NCI-H146 treated with DMSO at 0.1 percent for 48 hours (cell line): ENCODE measurements around the gene PTAFR.
"Not testable (repeated sequence)": the region's sequence is repeated elsewhere in the genome, so short reads cannot be mapped to it uniquely, and the experiment has no call there.

Source experiments
- DNase-seq: peaks from one replicate; lab custom pipeline; 2025; ENCODE audit not compliant: unreplicated experiment; lab: John Stamatoyannopoulos, UW

The PTAFR gene

GRCh38 chr1:28145728-28146127 lies 30.8 kb downstream of the PTAFR start:
- no peak for DNase-seq

DNA sequence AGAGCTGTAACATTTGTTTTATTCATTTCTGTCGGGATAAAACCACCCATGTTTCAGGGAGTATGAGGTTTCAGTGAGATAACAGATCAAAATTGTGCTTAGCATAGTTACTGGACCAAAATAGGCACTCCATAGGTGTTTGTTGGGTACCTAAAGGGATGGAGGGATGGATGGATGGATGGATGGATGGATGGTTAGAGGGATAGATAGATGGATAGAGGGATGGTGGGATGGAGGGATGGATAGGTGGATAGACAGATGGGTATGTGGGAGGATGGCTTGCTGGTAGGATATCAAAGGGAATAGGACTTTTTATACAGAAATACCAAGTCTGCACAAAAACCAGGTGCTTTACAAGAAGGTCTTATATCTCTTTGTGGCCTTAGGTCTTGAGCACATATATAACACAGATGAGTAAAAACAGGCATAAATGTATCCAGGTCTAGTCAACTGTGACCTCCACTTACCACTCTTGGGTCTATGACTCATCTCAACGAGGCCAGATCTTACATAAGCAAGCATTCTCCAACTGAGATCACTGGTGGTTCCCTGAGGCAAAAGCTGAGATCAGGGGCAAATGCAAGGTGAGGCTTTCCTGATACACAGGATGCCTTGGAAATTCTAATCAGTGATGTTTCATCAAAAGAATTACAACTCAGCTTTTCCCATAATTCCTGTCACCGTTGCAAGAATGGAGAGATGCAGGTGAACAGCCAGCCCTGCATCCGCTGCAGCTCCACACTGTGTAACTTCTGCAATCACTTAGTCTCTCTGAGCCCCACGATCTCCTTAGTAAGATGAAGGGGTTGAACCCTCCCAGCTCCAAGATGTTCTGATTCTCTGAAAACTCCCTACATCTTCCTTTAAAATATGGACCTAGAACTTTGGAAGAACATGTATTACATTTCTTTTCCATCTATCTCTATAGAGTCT lies 32.0 kb downstream of the PTAFR start:
- no peak for DNase-seq

DNA sequence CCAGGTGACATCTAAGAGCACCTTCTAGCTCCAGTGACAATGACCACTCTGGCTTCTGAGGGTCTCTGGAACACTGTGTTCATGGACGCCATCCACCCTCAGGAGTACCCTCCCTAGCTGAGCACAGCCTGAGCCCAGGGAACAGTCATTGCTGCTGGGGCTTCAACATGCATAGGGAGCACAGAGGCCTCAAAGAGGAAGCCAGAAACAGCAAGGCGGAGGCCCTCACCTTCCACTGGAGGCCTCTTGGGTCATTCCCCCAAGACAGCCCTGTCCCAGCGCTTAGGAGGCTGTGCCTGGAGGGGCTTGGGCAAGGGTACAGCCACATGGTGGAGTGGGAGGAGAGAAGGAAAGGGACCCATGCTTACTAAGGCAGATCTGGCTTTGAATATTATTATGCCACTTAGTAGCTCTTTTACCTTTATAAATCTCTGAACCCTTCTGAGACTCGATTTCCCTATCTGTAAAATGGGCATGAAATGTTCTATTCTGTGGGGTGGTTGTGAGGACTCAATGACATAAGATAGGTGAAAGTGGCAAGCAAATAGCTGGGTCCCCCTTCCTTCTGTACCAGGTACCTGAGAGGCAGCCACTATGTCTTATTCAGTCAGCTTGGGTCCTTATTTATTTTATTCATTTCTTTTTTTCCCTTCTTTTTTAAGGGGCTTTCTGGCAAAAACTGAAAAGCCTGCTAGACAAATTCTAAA lies 32.8 kb downstream of the PTAFR start:
- DNase-seq, result no peak

GRCh38 chr1:28141685-28142084 lies 34.8 kb downstream of the PTAFR start:
- DNase-seq, result no peak

- not testable (repeated sequence) for DNase-seq
Measured at GRCh38 chr1:28139866-28140265, 36.6 kb downstream of the PTAFR start.

DNA sequence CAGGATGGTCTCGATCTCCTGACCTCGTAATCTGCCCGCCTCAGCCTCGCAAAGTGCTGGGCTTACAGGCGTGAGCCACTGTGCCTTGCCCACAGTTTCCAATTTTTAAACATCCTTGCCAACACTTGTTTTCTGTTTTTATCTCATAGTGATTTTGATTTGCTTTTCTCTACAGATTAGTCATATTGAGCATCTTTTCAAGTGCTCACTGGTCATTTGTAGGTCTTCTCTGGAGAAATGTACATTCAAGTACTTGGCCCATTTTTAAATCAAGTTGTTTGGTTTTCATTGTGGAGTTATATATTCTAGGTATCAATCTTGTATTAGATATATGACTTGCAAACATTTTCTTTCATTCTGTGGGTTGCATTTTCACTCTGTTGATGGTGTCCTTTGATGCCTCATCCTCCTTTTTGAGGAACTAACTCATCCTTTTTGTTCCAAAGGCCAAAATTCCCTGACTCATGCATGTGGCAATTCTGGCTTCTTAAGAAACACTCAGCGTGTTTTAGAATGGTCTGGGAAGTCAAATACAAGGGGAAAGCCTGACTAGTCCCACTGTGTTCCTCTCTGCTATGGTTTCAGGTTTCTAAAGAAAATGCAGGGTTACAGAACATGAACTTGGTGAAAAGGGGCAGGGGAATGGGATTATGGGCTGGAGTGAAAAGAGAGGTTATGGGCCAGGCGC lies 37.3 kb downstream of the PTAFR start:
- DNase-seq, result no peak

GRCh38 chr1:28136922-28137613 lies 39.4 kb downstream of the PTAFR start:
- no peak for DNase-seq

GRCh38 chr1:28136169-28136921 lies 40.1 kb downstream of the PTAFR start:
- no peak for DNase-seq

- DNase-seq, result no peak
Measured at GRCh38 chr1:28135371-28136168, 40.9 kb downstream of the PTAFR start.

DNA sequence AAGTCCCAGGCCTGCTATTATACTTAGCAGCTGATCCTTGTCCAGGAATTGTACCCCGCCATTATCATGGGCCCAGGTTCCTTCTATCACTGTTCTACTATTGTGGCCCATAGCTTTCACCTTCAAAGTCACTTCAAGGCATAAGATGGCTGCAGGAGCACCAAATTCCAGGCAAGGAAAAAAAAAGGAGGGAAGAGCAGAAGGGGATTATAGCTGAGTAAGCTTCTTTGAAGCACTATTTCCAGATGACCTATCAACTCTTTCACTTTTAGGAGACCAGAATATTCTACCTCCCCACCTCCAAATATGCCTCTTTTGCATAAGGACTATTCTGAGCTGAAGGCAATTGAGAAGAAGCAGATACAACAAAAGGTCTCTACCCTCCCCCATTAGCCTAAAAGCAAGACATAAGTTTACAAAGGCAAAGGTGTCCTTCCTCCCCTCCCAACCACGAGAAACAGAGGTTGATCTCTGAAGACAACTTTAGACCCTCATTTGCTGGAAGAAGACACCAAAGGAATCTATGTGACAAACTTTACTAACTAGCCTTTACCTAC lies 41.8 kb downstream of the PTAFR start:
- DNase-seq, result no peak

DNA sequence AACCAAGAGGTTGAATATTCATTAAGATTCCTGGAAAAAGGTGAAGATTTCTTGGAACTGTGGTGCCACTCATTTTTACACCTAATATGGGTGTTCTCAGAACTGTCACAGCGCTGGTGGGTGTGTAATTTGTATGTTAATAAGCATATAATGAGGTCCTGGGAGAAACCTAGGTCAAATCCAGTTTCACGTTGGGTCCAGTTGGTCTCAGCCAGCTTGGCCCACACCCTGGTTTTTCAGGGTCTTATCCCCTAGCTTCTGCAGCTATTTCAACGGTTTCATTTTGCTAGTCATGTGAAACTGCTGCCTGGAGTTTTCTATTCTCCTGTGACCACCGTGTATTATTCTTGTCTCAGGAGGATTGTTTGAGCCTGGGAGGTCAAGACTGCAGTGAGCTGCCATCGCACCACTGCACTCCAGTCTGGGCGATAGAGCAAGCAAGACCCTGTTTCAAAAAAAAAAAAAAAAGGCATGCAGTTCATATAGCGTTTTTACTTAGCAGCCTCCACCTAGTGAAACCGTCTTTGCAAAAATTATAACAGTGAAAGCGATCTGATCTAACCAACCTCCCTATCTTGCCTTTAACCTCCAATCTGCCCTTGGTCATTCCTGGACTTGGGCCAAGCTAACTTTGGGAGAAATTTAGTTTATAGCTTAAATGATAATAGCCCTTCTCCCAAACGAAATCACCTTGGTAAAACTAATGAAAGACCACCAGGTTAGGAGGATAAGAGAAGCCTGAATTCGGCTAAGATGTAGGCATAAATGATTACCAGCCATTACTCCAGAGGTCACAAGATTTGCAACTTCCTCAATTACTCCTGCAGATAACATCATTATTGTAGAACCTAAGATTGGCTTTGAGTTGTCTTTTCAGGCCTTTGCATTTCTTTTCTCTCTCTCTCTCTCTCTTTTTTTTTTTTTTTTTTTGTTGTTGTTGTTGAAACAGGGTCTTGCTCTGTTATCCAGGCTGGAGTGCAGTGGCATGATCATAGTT lies 44.0 kb downstream of the PTAFR start:
- no peak for DNase-seq

DNA sequence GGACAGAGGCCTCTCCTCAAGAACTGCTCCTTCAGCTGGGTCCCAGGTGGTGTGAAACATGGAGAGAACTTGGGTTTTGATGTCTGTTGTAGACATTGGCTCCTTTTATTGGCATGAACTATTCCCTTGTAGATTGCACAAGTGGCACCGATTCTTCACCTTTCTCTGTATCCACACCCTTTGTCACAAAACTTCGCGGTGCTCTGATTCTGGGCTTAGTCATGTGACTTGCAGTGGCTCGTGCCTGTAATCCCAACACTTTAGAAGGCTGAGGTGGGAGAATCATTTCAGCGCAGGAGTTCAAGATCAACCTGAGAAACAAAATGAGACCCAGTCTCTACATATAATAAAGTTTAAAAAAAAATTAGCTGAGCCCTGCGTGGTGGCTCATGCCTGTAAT lies 45.6 kb downstream of the PTAFR start:
- no peak for DNase-seq

DNA sequence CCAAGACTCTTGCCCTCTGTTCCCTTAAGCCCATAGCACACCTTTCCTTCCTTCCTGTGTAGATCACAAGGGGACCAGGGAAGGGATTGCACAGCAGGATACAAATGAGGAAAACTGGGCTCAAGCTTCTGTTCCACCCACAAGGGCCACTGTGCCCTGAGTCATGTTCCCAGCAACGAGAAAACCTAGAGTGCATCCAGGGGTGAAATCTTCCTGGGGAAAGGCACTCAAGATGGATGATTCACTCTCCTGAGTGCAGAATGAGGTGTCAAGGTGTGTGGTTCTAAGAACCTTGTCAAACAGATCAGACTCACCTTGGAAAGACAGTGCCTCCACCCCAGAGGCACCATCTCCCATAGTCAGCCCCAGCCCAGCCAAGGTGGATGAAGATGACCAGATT lies 47.3 kb downstream of the PTAFR start:
- no peak for DNase-seq

- DNase-seq, result no peak
Measured at GRCh38 chr1:28127617-28128257, 48.8 kb downstream of the PTAFR start.

GRCh38 chr1:28126783-28127490 lies 49.6 kb downstream of the PTAFR start:
- DNase-seq, result no peak

DNA sequence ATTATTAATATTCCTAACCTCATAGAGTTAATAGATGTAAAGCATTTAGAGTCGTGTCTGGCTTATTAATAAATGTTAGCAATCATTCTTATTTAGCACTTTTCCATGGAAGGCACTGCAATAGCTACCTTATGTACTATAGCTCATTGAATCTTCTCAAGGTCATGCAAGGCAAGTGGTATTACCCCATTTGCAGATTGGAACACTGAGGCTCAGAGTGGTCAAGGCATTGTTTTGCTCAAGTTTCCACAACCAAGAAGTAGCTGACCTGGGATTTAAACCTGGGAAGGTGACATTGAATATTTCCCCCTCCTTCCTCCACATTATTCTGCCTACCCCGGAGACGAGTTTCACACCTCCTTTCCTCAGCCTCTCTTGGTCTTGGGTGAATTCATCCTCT lies 50.3 kb downstream of the PTAFR start:
- no peak for DNase-seq

DNA sequence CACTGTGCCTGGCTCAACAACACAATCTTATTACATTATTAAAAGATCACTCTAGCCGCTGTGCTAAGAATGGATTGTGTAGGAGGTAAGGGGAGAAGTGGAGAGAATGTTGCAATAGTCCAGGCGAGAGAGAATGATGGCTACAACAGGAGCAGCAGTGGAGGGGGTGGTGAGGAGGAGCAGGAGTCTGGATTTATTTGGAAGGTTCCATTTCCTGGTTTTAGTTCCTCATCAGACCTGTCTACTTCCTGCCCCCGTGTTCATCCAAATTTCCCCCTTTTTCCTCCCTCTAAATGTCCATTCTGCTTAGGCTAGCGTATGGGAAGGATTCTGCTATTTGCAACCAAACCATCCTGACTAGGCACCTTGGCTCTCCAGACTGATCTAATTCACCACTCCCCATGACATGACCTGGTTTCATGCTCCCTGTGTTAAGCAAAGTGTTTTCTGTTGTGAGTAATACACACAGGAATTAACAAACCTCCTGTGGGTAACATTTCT lies 53.0 kb downstream of the PTAFR start:
- no peak for DNase-seq
